Stimulated activated CD4-positive, alpha-beta T cell treated with anti-CD3 and anti-CD28 coated beads, Interleukin-1b, Interleukin-23, amount 100 ng/mL, for 48 hours (primary cell): ENCODE data around the gene RETREG1.
A peak's percentile ranks its signal among the peaks of the same experiment; 100 is the strongest.
"Not testable (repeated sequence)": the region's sequence is repeated elsewhere in the genome, so short reads cannot be mapped to it uniquely, and the experiment has no call there.

Experiments used
- DNase-seq: peaks from one replicate; pipeline ENCODE4 v3.0.0-alpha.2; 2020

Gene RETREG1

DNA sequence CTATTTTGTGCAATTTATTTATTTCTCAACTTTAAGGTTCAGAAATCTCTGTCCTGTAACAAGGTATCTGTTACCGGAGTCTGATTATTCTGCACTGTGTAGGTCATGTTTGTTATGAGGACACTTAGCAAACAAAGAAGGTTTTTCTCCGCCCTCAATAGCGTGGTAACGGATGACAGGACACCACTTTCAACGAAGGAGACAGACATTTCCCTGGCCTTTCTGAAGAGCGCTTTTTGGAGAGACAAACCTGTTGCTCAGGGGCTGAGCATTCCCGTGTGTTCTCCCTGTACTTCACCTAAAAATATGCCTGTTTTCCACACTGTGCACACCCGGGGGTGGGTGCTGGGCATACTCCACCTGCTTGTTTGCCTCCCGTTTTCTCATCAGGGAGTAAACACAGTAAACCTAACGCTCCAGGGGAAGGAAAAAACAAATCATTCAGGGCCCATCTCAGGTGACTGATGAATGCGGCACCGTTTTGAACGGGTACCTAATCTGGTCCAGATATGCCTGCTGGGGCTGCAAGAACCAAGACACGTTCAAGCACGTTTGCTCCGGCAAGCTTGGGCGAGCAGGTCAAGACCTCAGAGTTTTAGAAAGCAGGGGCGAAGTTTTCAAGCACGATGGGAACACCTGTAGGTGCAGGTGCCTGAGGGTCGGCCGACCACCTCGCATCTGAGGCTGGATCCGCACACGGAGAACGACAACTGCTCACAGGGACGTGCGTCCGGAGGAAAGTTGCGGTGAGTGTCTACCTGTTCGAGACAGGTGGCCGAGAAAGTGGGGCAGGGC is 859 bp downstream of the RETREG1 start:
- DNase-seq, result peak; percentile 20

DNA sequence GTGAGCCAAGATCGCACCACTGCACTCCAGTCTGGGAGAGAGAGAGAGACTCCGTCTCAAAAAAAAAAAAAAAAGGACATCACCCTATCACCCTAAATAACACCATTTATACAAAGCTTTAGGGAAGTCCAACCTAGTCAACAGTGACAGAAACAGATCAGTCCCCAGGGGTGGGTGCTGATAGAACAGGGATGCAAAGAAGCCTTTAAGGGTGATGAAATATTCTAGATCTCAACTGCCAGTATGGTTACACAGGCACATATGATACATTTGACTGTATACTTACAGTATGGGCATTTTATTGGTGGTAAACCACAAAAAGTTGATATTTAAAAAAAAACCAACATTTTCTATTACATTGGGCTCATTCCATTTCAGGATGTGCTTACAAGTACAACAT is 4.8 kb downstream of the RETREG1 start:
- DNase-seq, result no peak

GRCh38 chr5:16610896-16611295 is 5.9 kb downstream of the RETREG1 start:
- not testable (repeated sequence) for DNase-seq

GRCh38 chr5:16609412-16609811 is 7.4 kb downstream of the RETREG1 start:
- no peak for DNase-seq

DNA sequence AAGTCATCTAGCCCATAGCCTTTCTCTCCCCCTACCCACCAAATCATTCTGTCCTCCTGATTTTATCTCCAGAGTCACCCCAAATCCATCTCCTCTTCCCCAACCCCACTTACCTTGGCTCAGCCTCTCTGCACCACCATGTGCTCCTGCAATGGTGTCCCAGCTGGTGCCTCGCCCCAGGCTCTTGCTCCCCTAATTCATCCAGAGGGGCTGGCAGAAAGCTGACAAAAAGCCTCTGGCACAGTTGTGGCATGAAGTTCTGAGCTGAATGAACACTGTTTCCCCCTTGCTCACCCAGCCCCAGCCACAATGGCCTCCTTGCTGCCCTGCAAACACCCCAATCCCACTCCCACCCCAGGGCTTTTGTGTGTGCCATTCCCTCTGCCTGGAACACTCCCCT is 10.2 kb downstream of the RETREG1 start:
- no peak for DNase-seq

GRCh38 chr5:16603701-16604100 is 13.1 kb downstream of the RETREG1 start:
- DNase-seq, result no peak

DNA sequence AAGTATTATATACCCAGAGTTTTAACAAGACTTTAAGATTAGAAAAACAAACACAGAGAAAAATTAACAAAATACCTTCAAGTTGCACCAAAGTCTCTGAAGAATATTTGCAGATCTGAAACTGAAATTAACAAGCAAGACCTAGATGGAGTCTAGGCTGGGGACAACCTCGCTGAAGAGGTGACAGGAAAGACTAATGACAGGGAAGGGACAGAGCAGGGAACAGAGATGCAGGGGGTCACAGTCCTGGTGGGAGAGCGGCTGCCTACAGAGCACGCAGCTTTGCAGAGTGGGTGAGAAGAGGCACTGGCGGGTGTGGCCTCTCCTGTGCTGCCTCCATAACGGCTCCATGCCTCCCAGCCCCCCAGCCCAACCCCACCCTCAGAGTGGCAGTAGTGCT is 13.5 kb downstream of the RETREG1 start:
- no peak for DNase-seq

DNA sequence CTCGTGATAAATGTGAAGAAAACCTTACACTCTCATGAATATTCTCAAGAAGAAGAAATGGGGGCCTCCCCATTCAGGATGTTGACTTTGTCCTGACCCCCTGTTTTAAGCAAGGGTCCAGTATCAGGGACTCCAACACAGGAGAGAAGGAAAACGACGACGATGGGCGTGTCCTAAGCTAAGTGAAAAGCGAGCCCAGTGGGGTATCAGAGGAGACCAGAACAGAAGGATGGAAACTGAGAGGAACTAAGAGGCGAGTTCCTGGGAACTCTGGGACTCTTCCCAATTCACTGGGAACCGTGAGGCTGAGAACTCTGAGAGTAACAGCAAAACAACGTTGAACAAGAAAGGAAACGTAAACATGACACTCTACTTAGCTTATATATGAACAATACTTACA is 14.6 kb downstream of the RETREG1 start:
- no peak for DNase-seq

- DNase-seq, result no peak
These were observed 15.9 kb downstream of the RETREG1 start for GRCh38 chr5:16600946-16601345.

DNA sequence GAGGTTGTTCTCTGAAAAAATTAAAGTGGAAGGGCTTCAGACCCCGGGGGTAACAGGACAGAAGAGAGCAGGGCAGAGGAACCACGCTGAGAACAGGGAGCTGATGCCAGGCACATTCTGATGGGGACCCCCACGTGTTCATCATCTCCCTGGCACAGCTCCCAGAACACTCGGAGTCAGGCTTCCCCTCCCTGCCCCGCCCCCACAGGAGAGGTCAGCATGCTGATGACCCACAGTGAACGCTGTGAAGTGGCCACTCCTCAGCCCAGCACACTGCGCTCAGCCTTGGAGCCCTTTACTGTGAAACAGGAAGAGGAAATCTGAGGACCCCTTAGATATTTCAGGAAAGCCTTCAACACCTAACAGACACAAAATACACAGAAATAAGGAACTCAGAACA is 16.4 kb downstream of the RETREG1 start:
- DNase-seq, result no peak

- DNase-seq, result no peak
These were observed 18.7 kb downstream of the RETREG1 start for GRCh38 chr5:16597946-16598694.

DNA sequence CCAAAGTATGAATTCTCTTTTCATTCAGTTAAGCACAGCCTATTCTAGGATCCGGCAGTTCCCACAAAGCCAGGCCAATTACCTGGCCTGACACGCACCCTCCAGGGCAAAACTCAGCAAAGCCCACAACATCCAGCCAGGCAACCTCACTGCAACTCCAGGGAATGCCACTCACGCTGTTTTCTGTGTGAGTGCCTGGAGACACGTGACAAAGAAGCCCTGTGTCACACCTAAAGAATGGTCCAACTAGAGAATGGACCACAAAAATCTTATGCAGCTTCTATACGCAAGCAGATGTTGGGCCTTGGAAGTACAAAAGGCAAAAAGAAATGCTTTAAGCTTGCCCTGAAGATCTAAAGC is 20.2 kb downstream of the RETREG1 start:
- no peak for DNase-seq

GRCh38 chr5:16595881-16596580 is 20.8 kb downstream of the RETREG1 start:
- DNase-seq, result no peak

DNA sequence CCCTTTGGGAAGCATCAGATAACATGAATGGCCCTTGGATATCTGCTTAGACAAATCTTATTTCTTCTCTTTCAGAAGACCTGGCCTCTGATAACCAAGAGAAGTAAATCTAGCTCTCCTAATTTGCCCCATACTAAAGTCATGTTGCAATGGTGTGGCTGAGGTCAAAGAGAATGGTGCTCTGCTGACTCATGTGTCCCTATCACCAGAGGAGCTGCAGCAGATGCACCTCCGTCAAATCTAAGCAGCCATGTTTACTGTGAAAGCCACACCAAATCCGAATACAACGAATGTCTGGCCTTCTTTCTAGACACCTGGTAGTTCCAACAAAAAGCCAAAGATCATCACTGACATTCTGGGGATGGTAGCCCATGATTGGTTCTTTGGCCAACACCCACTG is 23.2 kb downstream of the RETREG1 start:
- no peak for DNase-seq

- no peak for DNase-seq
These were observed 23.8 kb downstream of the RETREG1 start for GRCh38 chr5:16593013-16593412.

DNA sequence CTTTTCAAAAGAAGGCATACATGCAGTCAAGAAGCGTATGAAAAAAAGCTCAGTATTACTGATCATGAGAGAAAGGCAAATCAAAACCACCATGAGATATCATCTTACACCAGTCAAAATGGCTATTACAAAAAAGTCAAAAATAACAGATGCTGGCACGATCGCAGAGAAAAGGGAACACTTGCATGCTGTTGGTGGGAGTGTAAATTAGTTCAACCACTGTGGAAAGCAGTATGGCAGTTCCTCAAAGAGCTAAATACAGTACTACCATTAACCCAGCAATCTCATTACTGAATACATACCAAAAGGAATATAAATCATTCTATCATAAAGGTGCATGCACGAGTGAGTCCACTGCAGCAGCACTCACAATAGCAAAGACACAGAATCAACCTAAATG is 24.5 kb downstream of the RETREG1 start:
- no peak for DNase-seq

DNA sequence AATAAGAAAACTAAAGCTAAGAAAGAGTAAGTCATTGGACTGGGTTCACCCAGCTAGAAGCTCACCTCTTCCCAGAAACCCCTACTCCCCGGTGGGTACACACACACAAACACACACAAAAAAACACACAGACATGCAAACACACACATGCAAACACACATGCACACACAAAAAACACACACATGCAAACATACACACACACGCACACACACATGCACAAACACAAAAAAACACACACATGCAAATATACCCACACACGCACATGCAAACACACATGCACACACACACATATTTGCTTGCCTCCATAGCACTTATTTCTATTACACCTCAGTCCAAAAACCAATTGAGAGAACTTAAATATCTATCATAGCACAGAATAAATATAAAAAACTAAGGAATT is 26.1 kb downstream of the RETREG1 start:
- DNase-seq, result no peak

GRCh38 chr5:16589658-16590057 is 27.1 kb downstream of the RETREG1 start:
- no peak for DNase-seq

- no peak for DNase-seq
These were observed 28.2 kb downstream of the RETREG1 start for GRCh38 chr5:16588434-16589214.

- DNase-seq, result no peak
These were observed 30.2 kb downstream of the RETREG1 start for GRCh38 chr5:16586556-16586955.

GRCh38 chr5:16585041-16585667 is 31.6 kb downstream of the RETREG1 start:
- no peak for DNase-seq

GRCh38 chr5:16582081-16582480 is 34.7 kb downstream of the RETREG1 start:
- DNase-seq, result no peak

- DNase-seq, result no peak
These were observed 36.4 kb downstream of the RETREG1 start for GRCh38 chr5:16580382-16580781.
